ENCODE measurements around the gene PRSS12.
A peak's percentile ranks its signal among the peaks of the same experiment; 100 is the strongest.

PRSS12 gene

GRCh38 chr4:118356731-118357130, 3.9 kb upstream of the PRSS12 start:
- Histone ChIP-seq H3K27ac (ENCODE audit: low read depth, low read length) (no peak overlapping the region), H3K36me3 (ENCODE audit: control insufficient read depth in 1 of 2, insufficient read depth in 2 of 2, low read length in 2 of 2) (no peaks in the 10 kb centered on the region), H3K4me1 (ENCODE audit: control insufficient read depth in 1 of 2, insufficient read depth in 2 of 2, low read length in 2 of 2) (peaks cover 3 to 8% of the 10 kb centered on the region in 2 donors), H3K4me3 (ENCODE audit: low read depth in 1 of 2, low read length in 2 of 2) (no peak overlapping the region), H3K9me3 (ENCODE audit: control insufficient read depth in 1 of 2, low read length in 2 of 2) (no peaks in the 10 kb centered on the region), H3K27me3 (ENCODE audit: control insufficient read depth in 1 of 2, insufficient read depth in 2 of 2, low read length in 2 of 2) (peaks cover 20 to 22% of the 10 kb centered on the region in 2 donors), H3K9ac (ENCODE audit: low read depth in 1 of 2, low read length in 2 of 2) (no peak overlapping the region)

GRCh38 chr4:118356111-118356510, 3.3 kb upstream of the PRSS12 start:
- H3K4me1 ChIP-seq (ENCODE audit: control insufficient read depth in 1 of 2, insufficient read depth in 2 of 2, low read length in 2 of 2), result peaks cover 4 to 13% of the 10 kb centered on the region in 2 donors
- peaks cover 20 to 22% of the 10 kb centered on the region in 2 donors for H3K27me3 ChIP-seq (ENCODE audit: control insufficient read depth in 1 of 2, insufficient read depth in 2 of 2, low read length in 2 of 2)
- H3K9me3 ChIP-seq (ENCODE audit: control insufficient read depth in 1 of 2, low read length in 2 of 2), result no peaks in the 10 kb centered on the region
- no peaks in the 10 kb centered on the region for H3K36me3 ChIP-seq (ENCODE audit: control insufficient read depth in 1 of 2, insufficient read depth in 2 of 2, low read length in 2 of 2)
- H3K9ac ChIP-seq (ENCODE audit: low read depth in 1 of 2, low read length in 2 of 2), result no peak overlapping the region
- H3K27ac ChIP-seq (ENCODE audit: low read depth, low read length), result no peak overlapping the region
- H3K4me3 ChIP-seq (ENCODE audit: low read depth in 1 of 2, low read length in 2 of 2), result no peak overlapping the region

GRCh38 chr4:118354913-118355312, 2.1 kb upstream of the PRSS12 start:
- H3K9me3 ChIP-seq (ENCODE audit: control insufficient read depth in 1 of 2, low read length in 2 of 2), result no peaks in the 10 kb centered on the region
- no peaks in the 10 kb centered on the region for H3K36me3 ChIP-seq (ENCODE audit: control insufficient read depth in 1 of 2, insufficient read depth in 2 of 2, low read length in 2 of 2)
- no peak overlapping the region for H3K9ac ChIP-seq (ENCODE audit: low read depth in 1 of 2, low read length in 2 of 2)
- H3K4me1 ChIP-seq (ENCODE audit: control insufficient read depth in 1 of 2, insufficient read depth in 2 of 2, low read length in 2 of 2), result peaks cover 4 to 13% of the 10 kb centered on the region in 2 donors
- no peak overlapping the region for H3K4me3 ChIP-seq (ENCODE audit: low read depth in 1 of 2, low read length in 2 of 2)
- H3K27ac ChIP-seq (ENCODE audit: low read depth, low read length), result no peak overlapping the region
- H3K27me3 ChIP-seq (ENCODE audit: control insufficient read depth in 1 of 2, insufficient read depth in 2 of 2, low read length in 2 of 2), result peaks cover 20 to 22% of the 10 kb centered on the region in 2 donors

GRCh38 chr4:118353534-118354030, 779 bp upstream of the PRSS12 start:
- H3K4me3 ChIP-seq (ENCODE audit: low read depth in 1 of 2, low read length in 2 of 2), result peak overlapping the region; percentile 50 to 66
- peak overlapping the region in 1 of 2 donors; percentile 51 for H3K9ac ChIP-seq (ENCODE audit: low read depth in 1 of 2, low read length in 2 of 2)
- peaks cover 4 to 13% of the 10 kb centered on the region in 2 donors for H3K4me1 ChIP-seq (ENCODE audit: control insufficient read depth in 1 of 2, insufficient read depth in 2 of 2, low read length in 2 of 2)
- H3K27ac ChIP-seq (ENCODE audit: low read depth, low read length), result no peak overlapping the region
- H3K27me3 ChIP-seq (ENCODE audit: control insufficient read depth in 1 of 2, insufficient read depth in 2 of 2, low read length in 2 of 2), result peaks cover 20 to 22% of the 10 kb centered on the region in 2 donors
- no peaks in the 10 kb centered on the region for H3K36me3 ChIP-seq (ENCODE audit: control insufficient read depth in 1 of 2, insufficient read depth in 2 of 2, low read length in 2 of 2)
- H3K9me3 ChIP-seq (ENCODE audit: control insufficient read depth in 1 of 2, low read length in 2 of 2), result no peaks in the 10 kb centered on the region

- Histone ChIP-seq H3K27ac (ENCODE audit: low read depth, low read length) (no peak overlapping the region), H3K27me3 (ENCODE audit: control insufficient read depth in 1 of 2, insufficient read depth in 2 of 2, low read length in 2 of 2) (peaks cover 20 to 21% of the 10 kb centered on the region in 2 donors), H3K4me1 (ENCODE audit: control insufficient read depth in 1 of 2, insufficient read depth in 2 of 2, low read length in 2 of 2) (peaks cover 4 to 13% of the 10 kb centered on the region in 2 donors), H3K9me3 (ENCODE audit: control insufficient read depth in 1 of 2, low read length in 2 of 2) (no peaks in the 10 kb centered on the region), H3K4me3 (ENCODE audit: low read depth in 1 of 2, low read length in 2 of 2) (peak overlapping the region; percentile 63 to 66), H3K36me3 (ENCODE audit: control insufficient read depth in 1 of 2, insufficient read depth in 2 of 2, low read length in 2 of 2) (no peaks in the 10 kb centered on the region), H3K9ac (ENCODE audit: low read depth in 1 of 2, low read length in 2 of 2) (peak overlapping the region in 1 of 2 donors; percentile 29)
Measured at GRCh38 chr4:118351851-118352827, 664 bp downstream of the PRSS12 start.

GRCh38 chr4:118350961-118351360, 1.8 kb downstream of the PRSS12 start:
- H3K27ac ChIP-seq (ENCODE audit: low read depth, low read length), result no peak overlapping the region
- H3K36me3 ChIP-seq (ENCODE audit: control insufficient read depth in 1 of 2, insufficient read depth in 2 of 2, low read length in 2 of 2), result no peaks in the 10 kb centered on the region
- H3K4me1 ChIP-seq (ENCODE audit: control insufficient read depth in 1 of 2, insufficient read depth in 2 of 2, low read length in 2 of 2), result peaks cover 4 to 13% of the 10 kb centered on the region in 2 donors
- no peak overlapping the region for H3K9ac ChIP-seq (ENCODE audit: low read depth in 1 of 2, low read length in 2 of 2)
- H3K27me3 ChIP-seq (ENCODE audit: control insufficient read depth in 1 of 2, insufficient read depth in 2 of 2, low read length in 2 of 2), result peaks cover 18 to 20% of the 10 kb centered on the region in 2 donors
- no peak overlapping the region for H3K4me3 ChIP-seq (ENCODE audit: low read depth in 1 of 2, low read length in 2 of 2)
- H3K9me3 ChIP-seq (ENCODE audit: control insufficient read depth in 1 of 2, low read length in 2 of 2), result no peaks in the 10 kb centered on the region

- Histone ChIP-seq H3K36me3 (ENCODE audit: control insufficient read depth in 1 of 2, insufficient read depth in 2 of 2, low read length in 2 of 2) (no peaks in the 10 kb centered on the region), H3K4me3 (ENCODE audit: low read depth in 1 of 2, low read length in 2 of 2) (no peak overlapping the region), H3K27ac (ENCODE audit: low read depth, low read length) (no peak overlapping the region), H3K27me3 (ENCODE audit: control insufficient read depth in 1 of 2, insufficient read depth in 2 of 2, low read length in 2 of 2) (peaks cover 4 to 10% of the 10 kb centered on the region in 2 donors), H3K9me3 (ENCODE audit: control insufficient read depth in 1 of 2, low read length in 2 of 2) (no peaks in the 10 kb centered on the region), H3K9ac (ENCODE audit: low read depth in 1 of 2, low read length in 2 of 2) (no peak overlapping the region), H3K4me1 (ENCODE audit: control insufficient read depth in 1 of 2, insufficient read depth in 2 of 2, low read length in 2 of 2) (peaks cover 4 to 27% of the 10 kb centered on the region in 2 donors)
Measured at GRCh38 chr4:118348886-118349285, 3.9 kb downstream of the PRSS12 start.

- no peak overlapping the region for H3K27ac ChIP-seq (ENCODE audit: low read depth, low read length)
- H3K9ac ChIP-seq (ENCODE audit: low read depth in 1 of 2, low read length in 2 of 2), result no peak overlapping the region
- H3K4me3 ChIP-seq (ENCODE audit: low read depth in 1 of 2, low read length in 2 of 2), result no peak overlapping the region
- H3K27me3 ChIP-seq (ENCODE audit: control insufficient read depth in 1 of 2, insufficient read depth in 2 of 2, low read length in 2 of 2), result no peaks in the 10 kb centered on the region
- H3K36me3 ChIP-seq (ENCODE audit: control insufficient read depth in 1 of 2, insufficient read depth in 2 of 2, low read length in 2 of 2), result no peaks in the 10 kb centered on the region
- no peaks in the 10 kb centered on the region for H3K9me3 ChIP-seq (ENCODE audit: control insufficient read depth in 1 of 2, low read length in 2 of 2)
- H3K4me1 ChIP-seq (ENCODE audit: control insufficient read depth in 1 of 2, insufficient read depth in 2 of 2, low read length in 2 of 2), result peaks cover 0 to 16% of the 10 kb centered on the region in 2 donors
Measured at GRCh38 chr4:118346495-118346894, 6.3 kb downstream of the PRSS12 start.

GRCh38 chr4:118345813-118346212, 7.0 kb downstream of the PRSS12 start:
- Histone ChIP-seq H3K9ac (ENCODE audit: low read depth in 1 of 2, low read length in 2 of 2) (no peak overlapping the region), H3K9me3 (ENCODE audit: control insufficient read depth in 1 of 2, low read length in 2 of 2) (no peaks in the 10 kb centered on the region), H3K27ac (ENCODE audit: low read depth, low read length) (no peak overlapping the region), H3K36me3 (ENCODE audit: control insufficient read depth in 1 of 2, insufficient read depth in 2 of 2, low read length in 2 of 2) (no peaks in the 10 kb centered on the region), H3K4me3 (ENCODE audit: low read depth in 1 of 2, low read length in 2 of 2) (no peak overlapping the region), H3K4me1 (ENCODE audit: control insufficient read depth in 1 of 2, insufficient read depth in 2 of 2, low read length in 2 of 2) (peaks cover 0 to 14% of the 10 kb centered on the region in 2 donors), H3K27me3 (ENCODE audit: control insufficient read depth in 1 of 2, insufficient read depth in 2 of 2, low read length in 2 of 2) (no peaks in the 10 kb centered on the region)

GRCh38 chr4:118344801-118345200, 8.0 kb downstream of the PRSS12 start:
- Histone ChIP-seq H3K9me3 (ENCODE audit: control insufficient read depth in 1 of 2, low read length in 2 of 2) (no peaks in the 10 kb centered on the region), H3K27ac (ENCODE audit: low read depth, low read length) (no peak overlapping the region), H3K27me3 (ENCODE audit: control insufficient read depth in 1 of 2, insufficient read depth in 2 of 2, low read length in 2 of 2) (no peaks in the 10 kb centered on the region), H3K4me1 (ENCODE audit: control insufficient read depth in 1 of 2, insufficient read depth in 2 of 2, low read length in 2 of 2) (peaks cover 0 to 14% of the 10 kb centered on the region in 2 donors), H3K4me3 (ENCODE audit: low read depth in 1 of 2, low read length in 2 of 2) (no peak overlapping the region), H3K36me3 (ENCODE audit: control insufficient read depth in 1 of 2, insufficient read depth in 2 of 2, low read length in 2 of 2) (no peaks in the 10 kb centered on the region), H3K9ac (ENCODE audit: low read depth in 1 of 2, low read length in 2 of 2) (no peak overlapping the region)

Measured in duodenal mucosa (tissue), 2 donors.